NCI-H1417 treated with DMSO at 0.1 percent for 48 hours (cell line): Measurements from ENCODE around the gene FAM219B.
"Not testable (repeated sequence)": the region's sequence is repeated elsewhere in the genome, so short reads cannot be mapped to it uniquely, and the experiment has no call there.

Experiments used
- DNase-seq: peaks from one replicate; lab custom pipeline; 2025; lab: John Stamatoyannopoulos, UW

The FAM219B gene, protein sequence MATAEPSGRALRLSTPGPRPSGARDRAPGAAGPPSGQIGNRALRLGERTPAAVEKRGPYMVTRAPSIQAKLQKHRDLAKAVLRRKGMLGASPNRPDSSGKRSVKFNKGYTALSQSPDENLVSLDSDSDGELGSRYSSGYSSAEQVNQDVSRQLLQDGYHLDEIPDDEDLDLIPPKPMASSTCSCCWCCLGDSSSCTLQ

DNA sequence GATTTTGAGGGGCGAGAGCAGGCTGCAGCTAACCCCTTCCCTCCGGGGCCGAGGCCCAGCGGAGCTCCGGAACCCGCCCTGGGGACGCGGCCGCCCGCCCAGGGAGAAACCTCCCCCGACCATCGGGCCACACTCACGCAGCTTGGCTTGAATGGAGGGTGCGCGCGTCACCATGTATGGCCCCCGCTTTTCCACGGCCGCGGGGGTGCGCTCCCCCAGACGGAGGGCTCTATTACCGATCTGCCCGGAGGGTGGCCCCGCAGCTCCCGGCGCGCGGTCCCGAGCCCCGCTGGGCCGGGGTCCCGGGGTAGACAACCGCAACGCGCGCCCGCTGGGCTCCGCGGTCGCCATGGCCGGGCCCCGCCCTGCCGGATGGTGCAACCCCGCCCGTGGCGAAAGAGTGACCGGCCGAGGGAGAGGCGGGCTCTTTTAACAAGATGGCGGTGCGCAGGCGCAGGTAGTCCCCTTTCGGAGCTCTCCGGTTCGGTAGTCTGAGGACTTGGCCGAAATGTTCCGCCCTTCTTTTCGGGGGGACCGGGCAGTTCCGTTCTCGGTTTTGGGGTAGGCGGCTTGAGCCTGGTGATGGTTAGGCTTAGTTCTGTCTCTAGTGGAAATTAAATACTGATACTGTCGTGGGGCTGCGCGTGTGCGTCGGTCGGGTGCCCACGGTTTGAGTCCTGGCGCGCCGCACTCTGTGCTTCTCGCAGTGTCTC, at the start of gene FAM219B:
TSS of gene FAM219B (minus strand) at position 402 of the 713 bp plus-strand sequence. CDS start at position 351, 51 bp downstream.
- DNase-seq = peak; percentile 50

DNA sequence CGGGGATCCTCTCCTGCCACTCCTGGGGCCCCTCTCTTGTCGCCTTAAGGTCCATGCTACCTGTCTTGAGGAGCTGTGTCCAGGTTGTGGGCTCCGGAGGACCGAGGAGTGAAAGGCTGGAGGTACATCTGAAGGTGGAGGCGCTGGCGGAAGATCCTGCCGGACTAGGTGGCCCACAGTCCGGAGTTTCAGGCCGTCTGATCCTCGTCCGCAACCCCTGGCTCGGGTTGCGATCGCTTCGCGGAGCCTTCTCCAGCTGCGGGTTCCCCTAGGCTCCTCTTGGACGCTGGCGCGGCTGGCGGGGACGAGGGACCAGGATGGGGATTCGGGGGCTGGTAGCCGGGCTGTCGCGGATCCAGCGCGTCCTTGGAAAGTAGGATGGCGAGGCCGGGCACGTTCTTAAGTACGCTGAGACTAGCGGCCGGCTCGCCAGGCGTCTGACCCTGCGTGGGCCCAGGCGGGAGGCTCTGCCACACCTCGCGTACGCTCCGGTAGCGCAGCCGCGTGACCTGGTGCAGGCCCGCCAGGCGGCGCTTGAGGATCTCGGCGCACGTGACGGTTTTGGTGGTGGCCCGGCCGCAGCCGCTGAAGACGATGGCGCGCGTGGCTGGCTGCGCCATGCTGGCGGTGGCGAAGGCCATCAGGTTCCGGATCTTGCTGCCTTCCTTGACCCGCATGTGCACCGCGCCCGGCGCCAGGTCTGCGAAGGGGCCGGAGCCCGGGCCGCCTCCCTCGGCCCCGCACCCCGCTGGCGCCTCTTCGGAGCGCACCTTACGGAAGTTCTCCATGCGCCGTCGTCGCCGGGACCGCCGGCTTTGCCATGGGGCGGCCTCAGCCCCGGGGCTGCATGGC, 49.4 kb upstream of the FAM219B start:
- DNase-seq = peak; percentile 16

DNA sequence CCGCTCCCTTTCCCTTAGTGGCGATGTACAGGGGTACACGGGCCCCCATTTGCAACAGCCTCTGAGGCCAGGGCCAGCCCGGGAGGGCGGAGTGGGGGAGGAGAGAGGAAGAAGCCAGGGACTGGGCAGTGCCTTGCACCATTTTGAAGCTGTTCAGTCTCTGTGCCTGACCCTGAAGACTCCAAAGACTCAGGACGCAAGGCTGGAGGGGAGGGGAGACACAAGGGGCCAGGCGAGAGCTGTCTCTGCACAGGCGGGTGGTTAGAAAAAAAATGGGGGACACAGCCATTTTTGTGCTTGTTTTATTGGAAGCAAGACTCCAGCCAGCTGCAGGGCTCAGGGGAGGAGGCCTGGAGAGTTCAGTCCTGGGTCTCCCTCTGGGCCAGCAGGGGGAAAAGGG, 48.4 kb upstream of the FAM219B start:
- no peak for DNase-seq

DNA sequence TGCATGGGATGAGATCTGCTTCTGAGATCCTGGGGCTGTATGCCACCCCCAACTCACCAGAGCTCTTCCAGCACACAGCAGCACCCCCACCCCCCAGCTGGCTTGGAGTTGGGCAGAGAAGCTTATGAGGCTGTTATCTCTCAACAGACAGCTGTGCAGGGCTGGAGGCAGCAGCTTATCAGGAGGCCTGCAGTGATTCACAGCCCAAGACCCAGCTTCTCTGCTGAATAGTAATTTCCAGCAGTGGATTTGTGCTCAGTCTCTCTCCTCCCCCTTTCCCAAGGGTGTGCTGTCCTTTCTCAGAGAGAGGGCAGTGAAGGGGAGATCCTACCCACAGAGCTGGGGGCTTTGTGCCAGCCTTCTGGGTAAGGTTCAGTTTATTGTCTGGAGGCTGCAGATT, 47.9 kb upstream of the FAM219B start:
- DNase-seq = no peak

DNA sequence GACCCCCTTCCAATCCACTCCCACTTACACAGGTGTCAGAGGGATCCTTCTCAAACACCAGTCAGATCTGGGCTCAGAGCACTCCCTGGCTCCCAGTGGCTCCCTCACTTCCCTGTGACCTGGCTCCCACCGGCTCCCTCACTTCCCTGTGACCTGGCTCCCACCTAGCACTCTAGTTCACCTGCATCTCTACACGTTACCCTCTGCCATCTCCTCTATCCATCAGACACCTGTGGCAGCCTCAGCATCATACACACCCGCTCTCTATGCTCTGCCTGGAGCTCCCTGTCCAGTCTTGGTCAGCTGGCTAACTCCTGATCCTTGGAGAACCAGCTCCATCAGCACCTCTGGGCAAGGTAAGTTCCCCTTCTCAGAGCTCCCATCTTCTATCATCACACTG, 44.4 kb upstream of the FAM219B start:
- DNase-seq = no peak

DNA sequence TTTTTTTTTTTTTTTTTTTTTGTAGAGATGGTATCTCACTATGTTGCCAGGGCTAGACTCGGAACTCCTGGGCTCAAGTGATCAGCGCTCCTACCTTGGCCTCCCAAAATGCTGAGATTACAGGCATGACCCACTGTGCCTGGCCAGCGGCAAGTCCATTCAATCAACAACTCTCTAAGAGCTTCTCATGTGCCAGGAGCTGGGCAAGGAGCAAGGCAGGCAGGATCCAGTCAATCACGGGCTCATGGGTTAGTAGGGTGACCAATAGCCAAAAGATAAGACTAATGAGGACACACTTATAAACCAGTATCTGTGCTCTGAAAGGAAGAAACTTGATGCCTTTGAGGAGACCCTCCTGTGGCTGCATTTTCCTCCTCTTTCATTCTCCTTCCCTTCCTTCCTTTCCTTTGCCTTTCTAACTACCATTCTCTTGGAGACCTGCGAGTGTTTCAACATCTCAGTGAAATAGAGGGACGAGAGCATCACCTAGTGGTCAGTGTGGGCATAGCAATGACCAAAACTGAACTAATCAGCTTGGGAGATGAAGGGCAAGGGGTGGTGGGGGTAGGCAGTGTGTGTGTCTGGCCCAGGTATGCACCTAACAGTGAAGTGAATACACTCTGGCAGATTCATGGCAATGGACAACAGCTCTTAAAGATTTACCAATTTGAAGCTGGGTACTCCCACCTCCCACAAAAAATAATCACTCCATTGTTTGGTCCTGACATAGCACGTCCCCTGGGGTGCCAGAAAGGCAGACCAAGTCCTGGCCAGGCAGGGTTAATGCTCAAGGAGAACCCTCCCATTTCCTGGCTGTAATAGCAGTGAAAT, 43.6 kb upstream of the FAM219B start:
- DNase-seq = peak; percentile 46

DNA sequence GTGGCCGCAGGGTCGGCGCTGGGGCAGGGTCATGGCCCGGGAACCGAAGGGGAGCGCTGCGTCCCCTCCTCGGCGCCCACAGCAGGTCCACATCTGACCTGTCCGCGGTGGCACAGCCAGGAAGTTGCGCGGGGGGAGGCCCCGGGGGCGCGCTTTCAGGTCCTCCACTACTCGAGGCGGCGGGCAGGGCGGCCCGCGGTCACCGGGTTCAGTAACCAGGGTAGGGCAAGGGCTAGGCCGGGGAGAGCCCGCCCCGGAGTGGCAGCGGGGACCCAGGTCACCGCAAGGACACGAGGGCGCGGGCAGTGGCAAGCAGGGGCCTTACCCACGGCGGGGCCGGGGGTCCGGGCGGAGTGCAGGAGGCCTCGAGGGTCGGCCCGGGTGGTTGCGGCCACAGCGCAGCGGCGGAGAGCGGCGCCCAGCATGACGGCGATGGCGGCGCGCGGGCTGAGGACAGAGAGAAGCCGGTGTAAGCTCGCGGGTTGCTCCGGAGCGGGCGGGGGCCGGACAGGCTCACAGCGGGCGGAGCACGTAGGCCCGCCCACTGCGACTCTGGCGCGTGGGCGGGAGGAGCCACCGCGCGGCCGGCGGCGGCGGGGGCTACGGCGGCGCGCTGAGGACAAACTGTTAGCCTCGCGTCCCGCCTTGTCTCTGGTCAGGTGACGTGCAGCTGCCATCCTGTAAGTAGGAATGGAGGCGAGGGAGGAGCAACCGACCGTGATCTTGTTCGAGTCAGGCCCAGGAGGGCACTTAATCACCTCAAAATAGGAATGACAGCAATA, 31.1 kb upstream of the FAM219B start, which contains the start of gene COX5A:
TSS of gene COX5A (minus strand) at position 484 of the 782 bp plus-strand sequence. CDS start at position 425, 59 bp downstream.
- peak; percentile 90 for DNase-seq

DNA sequence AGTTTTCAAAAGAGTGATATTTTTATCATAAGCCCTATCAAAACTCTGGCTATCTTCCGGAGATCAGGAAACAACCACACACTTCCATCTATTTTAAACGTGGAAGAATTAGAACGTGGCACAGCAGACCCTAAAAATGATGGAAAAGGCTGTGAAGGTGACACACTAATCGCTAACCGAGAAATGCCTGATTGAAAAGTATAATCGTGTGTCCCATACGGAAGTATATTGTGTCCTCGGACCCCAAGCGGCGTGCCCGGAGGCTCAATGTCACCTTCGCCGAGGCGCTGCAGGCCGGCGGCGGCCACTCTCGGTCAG, 30.6 kb upstream of the FAM219B start:
- no peak for DNase-seq

DNA sequence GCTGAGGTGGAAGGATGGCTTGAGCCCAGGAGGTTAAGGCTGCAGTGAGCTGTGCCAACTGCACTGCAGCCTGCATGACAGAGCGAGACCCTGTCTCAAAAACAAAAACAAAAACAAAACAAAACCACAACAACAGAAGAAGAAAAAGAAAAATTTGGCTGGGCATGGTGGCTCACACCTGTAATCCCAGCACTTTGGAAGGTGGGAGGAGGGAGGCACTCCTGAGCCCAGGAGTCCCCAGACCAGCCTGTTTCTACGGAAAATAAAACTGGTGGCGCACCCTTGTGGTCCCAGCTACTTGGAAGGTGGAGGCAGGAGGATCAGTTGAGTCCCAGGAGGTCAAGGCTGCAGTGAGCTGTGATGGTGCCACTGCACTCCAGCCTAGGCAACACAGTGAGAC, 28.5 kb upstream of the FAM219B start:
- not testable (repeated sequence) for DNase-seq

DNA sequence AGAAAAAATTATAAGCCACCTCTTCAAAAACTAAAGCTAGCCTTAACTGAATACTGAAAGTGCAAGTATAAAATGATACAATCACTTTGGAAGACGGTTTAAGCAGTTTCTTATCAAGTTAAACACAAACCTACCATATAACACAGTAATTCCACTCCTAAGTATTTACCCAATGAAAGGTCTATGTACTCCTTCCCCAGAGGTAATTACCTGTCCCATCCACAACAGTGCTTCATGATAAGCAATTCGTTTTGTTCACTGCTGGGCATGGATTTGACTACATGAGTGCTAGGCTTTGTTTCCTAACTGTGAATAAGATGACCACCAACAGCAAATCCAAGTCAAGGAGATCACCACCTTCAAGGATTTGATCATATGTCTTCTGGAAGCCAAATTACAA, 26.9 kb upstream of the FAM219B start:
- no peak for DNase-seq

DNA sequence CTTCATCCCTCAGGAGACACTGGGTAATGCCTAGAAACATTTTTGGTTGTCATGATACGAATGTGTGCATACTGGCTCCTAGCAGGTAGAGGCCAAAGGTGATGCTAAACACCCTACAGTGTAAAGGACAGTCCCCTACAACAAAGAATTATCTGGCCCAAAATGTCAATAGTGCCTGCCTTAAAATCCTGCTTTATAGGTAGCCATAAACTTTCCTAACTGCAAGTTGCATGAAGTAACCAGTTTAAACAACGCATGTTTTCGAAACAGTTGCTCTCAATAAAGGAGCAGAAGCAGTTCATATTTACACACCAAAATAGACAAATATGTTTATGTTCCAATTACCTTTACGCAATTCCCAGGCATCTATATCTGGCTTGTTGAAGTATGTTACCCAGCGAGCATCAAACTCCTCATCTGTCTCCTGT, 22.1 kb upstream of the FAM219B start:
- DNase-seq = no peak

DNA sequence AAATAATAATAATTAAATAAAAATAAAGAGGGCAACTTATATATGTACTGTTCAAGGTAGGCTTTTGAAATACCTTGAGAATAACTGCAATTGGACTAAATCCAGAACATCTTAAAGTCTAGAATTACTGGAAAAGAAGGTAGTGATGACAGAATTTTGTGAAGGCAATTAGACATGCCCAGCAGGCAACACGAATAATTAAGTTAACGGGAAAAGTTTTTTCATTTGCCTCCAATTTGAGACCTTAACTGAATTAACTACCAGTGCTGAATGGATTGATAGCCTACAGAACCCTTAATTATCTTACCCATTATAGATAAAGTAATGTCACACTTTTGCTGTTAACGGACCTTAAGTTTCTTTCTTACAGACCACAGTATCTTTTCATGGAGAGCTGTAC, 17.9 kb upstream of the FAM219B start:
- DNase-seq = no peak

DNA sequence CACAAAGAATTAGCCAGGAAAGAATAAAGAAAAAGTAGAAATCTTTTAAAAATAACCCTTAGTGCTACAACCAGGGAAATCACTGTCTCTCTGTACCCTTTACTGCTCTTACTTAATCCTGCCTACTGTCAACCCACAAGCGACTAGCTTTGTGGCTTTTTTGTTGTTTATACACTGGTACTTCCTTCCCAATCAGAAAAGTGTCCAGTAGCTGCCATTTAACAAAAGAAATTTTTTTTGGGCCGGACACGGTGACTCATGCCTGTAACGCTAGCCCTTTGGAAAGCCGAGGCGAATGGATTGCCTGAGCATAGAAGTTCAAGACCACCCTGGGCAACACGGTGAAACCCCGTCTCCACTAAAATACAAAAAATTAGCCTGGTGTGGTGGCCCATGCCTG, 13.8 kb upstream of the FAM219B start:
- DNase-seq = no peak

DNA sequence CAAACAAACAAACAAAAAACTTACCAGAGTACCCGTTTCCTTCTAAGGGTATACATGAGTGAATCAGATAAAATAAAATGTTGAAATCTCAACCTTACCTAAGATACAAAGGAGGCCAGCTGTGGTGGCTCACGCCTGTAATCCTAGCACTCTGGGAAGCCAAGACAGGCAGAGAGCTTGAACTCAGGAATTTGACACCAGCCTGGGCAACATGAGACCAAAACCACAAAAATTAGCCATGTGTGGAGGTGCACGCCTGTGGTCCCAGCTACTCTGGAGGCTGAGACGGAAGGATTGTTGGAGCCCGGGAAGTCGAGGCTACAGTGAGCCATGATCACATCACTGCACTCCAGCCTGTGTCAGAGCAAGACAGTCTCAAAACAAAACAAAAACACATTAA, 11.0 kb upstream of the FAM219B start:
- no peak for DNase-seq

DNA sequence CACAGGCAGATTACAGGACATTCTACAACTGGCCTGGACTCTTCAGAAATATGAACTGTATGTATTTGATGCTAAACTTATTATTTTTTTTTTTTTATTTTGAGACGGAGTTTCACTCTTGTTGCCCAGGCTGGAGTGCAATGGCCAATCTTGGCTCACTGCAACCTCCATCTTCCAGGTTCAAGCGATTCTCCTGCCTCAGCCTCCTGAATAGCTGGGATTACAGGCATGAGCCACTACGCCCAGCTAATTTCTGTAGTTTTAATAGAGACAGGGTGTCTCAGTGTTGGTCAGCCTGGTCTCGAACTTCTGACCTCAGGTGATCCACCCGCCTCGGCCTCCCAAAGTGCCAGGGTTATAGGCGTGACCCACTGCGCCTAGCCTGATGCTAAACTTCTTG, 7.1 kb upstream of the FAM219B start:
- DNase-seq = not testable (repeated sequence)

DNA sequence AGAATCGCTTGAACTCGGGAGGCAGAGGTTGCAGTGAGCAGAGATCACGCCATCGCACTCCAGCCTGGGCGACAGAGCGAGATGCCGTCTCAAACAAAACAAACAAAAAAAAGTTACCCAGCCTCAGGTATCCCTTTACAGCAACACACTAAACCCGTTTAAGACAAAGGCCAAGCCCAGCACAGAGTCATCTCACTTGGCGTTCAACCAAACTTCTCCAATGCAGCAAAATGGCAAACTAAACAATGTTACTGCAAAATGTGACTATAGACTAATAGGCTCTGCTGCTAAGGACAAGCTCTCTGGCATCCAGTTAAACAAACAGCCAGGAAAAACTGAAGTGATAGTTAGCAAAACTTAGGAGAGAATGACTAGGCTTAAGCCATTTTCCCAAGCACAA, 6.4 kb upstream of the FAM219B start:
- no peak for DNase-seq

DNA sequence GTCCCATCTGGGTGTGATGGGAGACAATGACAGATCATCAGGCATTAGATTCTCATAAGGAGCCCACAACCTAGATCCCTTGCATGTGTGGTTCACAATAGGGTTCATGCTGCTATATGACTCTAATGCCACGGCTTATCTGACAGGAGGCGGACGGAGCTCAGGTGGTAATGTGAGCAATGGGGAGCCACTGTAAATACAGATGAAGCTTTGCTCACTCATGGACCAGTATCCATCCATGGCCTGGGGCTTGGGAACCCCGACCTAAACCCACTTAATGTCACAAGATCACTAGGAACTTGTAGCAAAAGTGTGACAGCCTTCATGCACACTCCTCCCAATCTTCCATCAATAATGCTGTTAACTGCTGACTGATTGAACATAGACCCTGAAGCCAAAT, 2.0 kb upstream of the FAM219B start:
- no peak for DNase-seq

DNA sequence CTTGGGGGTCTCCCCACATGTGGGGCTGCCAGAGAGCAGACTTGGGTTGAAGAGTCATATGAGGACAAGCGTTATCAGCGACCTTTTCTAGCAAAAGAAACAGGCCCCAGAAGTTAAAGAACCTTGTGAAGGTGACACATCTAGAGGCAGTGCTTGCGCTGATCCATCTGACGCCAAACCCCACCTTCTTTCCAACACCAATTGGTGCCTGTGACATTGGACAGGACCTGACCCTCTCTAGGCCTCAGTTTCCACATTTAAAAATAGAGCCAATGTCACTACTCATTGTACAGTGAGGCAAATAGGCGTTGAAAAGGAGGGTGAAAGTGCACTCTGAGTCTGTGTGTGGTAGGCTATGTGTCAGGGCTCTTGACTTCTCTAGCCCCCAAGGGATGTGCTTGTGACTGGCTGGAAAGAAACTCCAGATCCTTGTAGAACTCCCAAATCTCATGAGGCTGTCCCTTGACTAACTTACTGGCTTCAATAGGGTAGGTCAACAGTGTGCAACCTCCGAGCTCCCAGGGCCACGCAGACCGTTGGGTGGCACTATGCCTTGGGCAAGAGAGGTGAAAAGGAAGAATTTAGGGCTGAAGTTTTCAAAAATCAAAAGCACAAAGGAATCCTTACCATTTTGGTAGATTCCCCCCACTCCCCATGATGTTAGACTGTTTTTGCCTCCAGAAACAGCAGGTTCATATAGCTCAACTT, 666 bp upstream of the FAM219B start:
- no peak for DNase-seq

DNA sequence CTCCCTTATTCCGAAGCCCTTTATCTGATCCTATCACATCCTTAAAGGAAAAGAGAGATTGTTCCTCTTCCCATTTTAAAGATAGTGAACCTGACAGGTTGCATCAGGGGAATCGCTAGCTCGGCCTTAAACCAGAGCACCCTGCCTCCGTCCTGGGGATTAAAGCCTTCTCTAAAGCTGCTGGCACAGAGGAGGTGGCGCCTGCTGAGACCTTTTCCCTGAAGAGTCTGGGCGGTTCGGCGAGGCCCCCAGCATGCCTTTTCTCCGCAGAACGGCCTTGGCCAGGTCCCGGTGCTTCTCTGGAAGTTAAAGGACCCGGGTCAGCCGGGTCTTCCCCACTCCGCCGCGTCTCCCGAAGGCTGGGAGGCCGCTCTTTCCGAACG, 593 bp downstream of the FAM219B start:
- DNase-seq = no peak

DNA sequence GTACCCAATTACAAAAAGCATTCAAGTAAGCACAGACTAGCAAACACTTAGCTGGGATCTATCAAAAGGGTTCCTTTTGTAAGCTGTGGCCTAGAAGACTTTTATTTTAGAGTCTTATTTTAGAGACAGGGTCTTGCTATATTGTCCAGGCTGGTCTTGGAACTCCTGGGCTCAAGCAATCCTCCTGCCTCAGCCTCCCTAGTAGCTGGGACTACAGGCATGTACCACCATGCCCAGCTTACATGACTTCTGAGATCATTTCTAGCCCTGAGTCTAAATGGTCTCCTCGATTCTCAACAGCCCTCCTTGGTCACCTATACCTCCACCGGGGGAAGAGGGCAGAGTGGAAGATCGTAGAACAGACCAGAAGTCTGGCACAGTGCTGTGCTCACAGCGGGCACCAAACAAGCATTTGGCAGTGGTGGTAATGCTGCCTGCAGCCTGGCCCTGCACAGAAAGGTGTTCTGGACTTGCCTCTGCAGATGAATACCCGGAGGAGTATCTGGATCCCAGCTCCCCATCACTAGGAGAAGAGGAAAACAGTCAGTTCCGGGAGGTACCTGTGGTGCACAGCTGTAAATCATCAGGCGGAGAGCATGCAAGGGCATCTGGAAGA, 2.4 kb downstream of the FAM219B start:
- DNase-seq = no peak
